H1 (cell line): ENCODE data around the gene GPR31. TPM values are rescaled to one million over a fixed set of nuclear protein-coding genes. Genes with fewer than 3 reads are reported as not detected.

ENCODE experiments used
- CTCF ChIA-PET: fragments of 300-600 bp; sonication (Branson Sonifier 250); formaldehyde crosslinking; loops from one replicate; lab custom pipeline; 2021; ENCODE audit not compliant: partially characterized antibody; lab: Charles Lee
- POLR2A ChIA-PET: fragments of 300-600 bp; sonication (Branson Sonifier 250); formaldehyde crosslinking; loops from one replicate; lab custom pipeline; 2021; ENCODE audit warnings: inconsistent platforms; ENCODE audit not compliant: partially characterized antibody; lab: Charles Lee
- DNase-seq, 2 experiments: peaks; one replicate each; pipeline versions ENCODE4 v3.0.0 to v3.0.0-alpha.2; 2010 to 2022; ENCODE audit warnings: low spot score in 2 of 2, low read depth in 1 of 2, mixed read lengths in 1 of 2
- FAIRE-seq: peaks from 2 replicates; lab custom pipeline; 2011; peaks lifted over from hg19 to GRCh38; lab: Jason Lieb, UNC
- H2AFZ ChIP-seq: 2 replicates; pipeline ENCODE4 v1.8.1; 2012; ENCODE audit warnings: low read length, inconsistent platforms
- H2AK5ac ChIP-seq: 2 replicates; pipeline ENCODE4 v1.6.1; 2013; ENCODE audit warnings: low read depth, low read length
- H2BK120ac ChIP-seq: replicated peaks from 2 replicates; pipeline ENCODE3; 2013; ENCODE audit warnings: low read depth, low read length, inconsistent platforms
- H2BK12ac ChIP-seq: 2 replicates; pipeline ENCODE4 v1.6.1; 2013; ENCODE audit warnings: low read depth, low read length
- H2BK15ac ChIP-seq: 2 replicates; pipeline ENCODE4 v1.6.1; 2013; ENCODE audit warnings: low read length
- H2BK20ac ChIP-seq: 2 replicates; pipeline ENCODE4 v1.6.1; 2013; ENCODE audit warnings: low read length
- H2BK5ac ChIP-seq: 2 replicates; pipeline ENCODE4 v1.6.1; 2013; ENCODE audit warnings: low read depth, low read length
- H3K14ac ChIP-seq: 2 replicates; pipeline ENCODE4 v1.6.1; 2013; ENCODE audit warnings: inconsistent platforms; ENCODE audit not compliant: insufficient read length
- H3K18ac ChIP-seq: 2 replicates; pipeline ENCODE4 v1.6.1; 2013; ENCODE audit warnings: low read length; ENCODE audit errors: extremely low read depth
- H3K23ac ChIP-seq: 2 replicates; pipeline ENCODE4 v1.6.1; 2013; ENCODE audit warnings: inconsistent platforms; ENCODE audit not compliant: insufficient read length
- H3K23me2 ChIP-seq: 2 replicates; pipeline ENCODE4 v1.6.1; 2013; ENCODE audit warnings: low read depth, low read length
- H3K27ac ChIP-seq: 2 replicates; pipeline ENCODE4 v1.6.1; 2011; ENCODE audit warnings: low read depth, low read length, inconsistent platforms
- H3K27me3 ChIP-seq, 4 experiments: replicated peaks in 1 of 4; 1 replicate in 1 of 4; 2 replicates in 3 of 4; pipeline versions ENCODE4 v1.6.1 to v1.8.1; 2011 to 2013; ENCODE audit warnings: low read length in 3 of 4, mild to moderate bottlenecking in 3 of 4, inconsistent platforms in 2 of 4, mixed read lengths in 2 of 4, moderate library complexity in 1 of 4; ENCODE audit not compliant: control insufficient read depth in 3 of 4, insufficient read depth in 3 of 4; ENCODE audit errors: extremely low read depth in 1 of 4
- H3K36me3 ChIP-seq, 4 experiments: 2 replicates each; pipeline versions ENCODE4 v1.6.1 to v1.8.1; 2011 to 2013; ENCODE audit warnings: mild to moderate bottlenecking in 4 of 4, low read length in 3 of 4, moderate library complexity in 2 of 4, control low read depth in 1 of 4, inconsistent platforms in 1 of 4; ENCODE audit not compliant: insufficient read depth in 4 of 4, control insufficient read depth in 2 of 4
- H3K4ac ChIP-seq: replicated peaks from 2 replicates; pipeline ENCODE3; 2013; ENCODE audit warnings: low read length, low read depth, mixed read lengths, inconsistent platforms; ENCODE audit not compliant: insufficient read length
- H3K4me1 ChIP-seq, 4 experiments: replicated peaks in 1 of 4; 1 replicate in 1 of 4; 2 replicates in 3 of 4; pipeline versions ENCODE4 v1.6.1 to v1.8.1; 2011 to 2013; ENCODE audit warnings: low read length in 3 of 4, inconsistent platforms in 2 of 4, mixed read lengths in 1 of 4; ENCODE audit not compliant: insufficient read depth in 4 of 4, control insufficient read depth in 3 of 4
- H3K4me2 ChIP-seq, 2 experiments: 2 replicates each; pipeline versions ENCODE4 v1.6.1 to v1.8.1; 2011 to 2013; ENCODE audit warnings: low read depth in 2 of 2, low read length in 2 of 2, control low read depth in 1 of 2, inconsistent platforms in 1 of 2, mild to moderate bottlenecking in 1 of 2; ENCODE audit not compliant: insufficient read depth in 1 of 2
- H3K4me3 ChIP-seq, 4 experiments: fragments of 200-600, 300-600 bp in 1 of 4; sonication (generic), shearing (Covaris generic), sonication (Bioruptor Twin) in 1 of 4; 2 replicates each; pipeline versions ENCODE4 v1.5.1 to v1.8.1; 2011 to 2016; ENCODE audit warnings: low read length in 4 of 4, low read depth in 3 of 4, control low read depth in 2 of 4, inconsistent platforms in 2 of 4, mild to moderate bottlenecking in 2 of 4, mixed read lengths in 1 of 4, moderate library complexity in 1 of 4; ENCODE audit not compliant: insufficient read depth in 2 of 4; ENCODE audit errors: extremely low read depth in 1 of 4
- H3K56ac ChIP-seq: replicated peaks from 2 replicates; pipeline ENCODE3; 2013; ENCODE audit warnings: low read depth, mild to moderate bottlenecking, mixed read lengths, low read length, inconsistent platforms; ENCODE audit not compliant: insufficient read length
- H3K79me1 ChIP-seq: 2 replicates; pipeline ENCODE4 v1.6.1; 2013; ENCODE audit warnings: low read depth, low read length, control low read depth
- H3K79me2 ChIP-seq, 2 experiments: 2 replicates each; pipeline versions ENCODE4 v1.6.1 to v1.8.1; 2012 to 2013; ENCODE audit warnings: low read length in 2 of 2, mild to moderate bottlenecking in 2 of 2, inconsistent platforms in 1 of 2; ENCODE audit not compliant: insufficient read depth in 2 of 2, control insufficient read depth in 1 of 2
- H3K9ac ChIP-seq, 4 experiments: replicated peaks in 1 of 4; 1 replicate in 1 of 4; 2 replicates in 3 of 4; pipeline versions ENCODE4 v1.6.1 to v1.8.1; 2011 to 2013; ENCODE audit warnings: low read depth in 3 of 4, low read length in 3 of 4, control low read depth in 2 of 4, mild to moderate bottlenecking in 2 of 4, moderate library complexity in 2 of 4, inconsistent platforms in 1 of 4; ENCODE audit errors: extremely low read depth in 1 of 4
- H3K9me3 ChIP-seq, 2 experiments: 2 replicates each; pipeline versions ENCODE4 v1.6.1 to v1.8.1; 2012 to 2013; ENCODE audit warnings: mild to moderate bottlenecking in 2 of 2, moderate library complexity in 2 of 2, control low read depth in 1 of 2, inconsistent platforms in 1 of 2, low read depth in 1 of 2, low read length in 1 of 2, mixed read lengths in 1 of 2; ENCODE audit not compliant: insufficient read depth in 2 of 2
- H4K20me1 ChIP-seq, 2 experiments: replicated peaks in 1 of 2; 2 replicates each; pipeline versions ENCODE3 to v1.8.1; 2011 to 2013; ENCODE audit warnings: inconsistent platforms in 2 of 2, low read length in 2 of 2, mild to moderate bottlenecking in 1 of 2; ENCODE audit not compliant: insufficient read depth in 2 of 2, control insufficient read depth in 1 of 2
- H4K5ac ChIP-seq: 2 replicates; pipeline ENCODE4 v1.6.1; 2013; ENCODE audit warnings: low read length, low read depth, mixed read lengths, inconsistent platforms; ENCODE audit not compliant: insufficient read length
- H4K8ac ChIP-seq: 2 replicates; pipeline ENCODE4 v1.8.0; 2013; ENCODE audit warnings: mild to moderate bottlenecking, moderate library complexity, low read length, inconsistent platforms; ENCODE audit not compliant: insufficient read depth; ENCODE audit errors: extremely low read depth
- H4K91ac ChIP-seq: replicated peaks from 2 replicates; pipeline ENCODE3; 2013; ENCODE audit warnings: low read length, mixed read lengths, inconsistent platforms; ENCODE audit not compliant: insufficient read length
- CEBPB ChIP-seq: IDR thresholded peaks from 2 replicates; pipeline ENCODE4 v1.6.1; 2012; ENCODE audit warnings: low read depth, low read length
- EP300 ChIP-seq, 2 experiments: IDR thresholded peaks; 1 replicate in 1 of 2; 2 replicates in 1 of 2; pipeline ENCODE4 v1.6.1; 2011 to 2012; ENCODE audit warnings: low read depth in 2 of 2, low read length in 2 of 2, mild to moderate bottlenecking in 2 of 2, borderline replicate concordance in 1 of 2, inconsistent platforms in 1 of 2, moderate library complexity in 1 of 2
- HDAC6 ChIP-seq: IDR thresholded peaks from one replicate; pipeline ENCODE4 v1.7.1; 2012; ENCODE audit warnings: low read depth, mild to moderate bottlenecking, inconsistent platforms, low read length, moderate library complexity
- MAFK ChIP-seq: IDR thresholded peaks from 2 replicates; pipeline ENCODE4 v1.6.1; 2012; ENCODE audit warnings: low read depth, mild to moderate bottlenecking, improper control_type of control experiment, low read length
- PHF8 ChIP-seq: fragments of 200-600 bp; sonication (generic); conservative IDR thresholded peaks from 2 replicates; pipeline ENCODE4 v1.7.1; 2012; ENCODE audit warnings: low read depth, mild to moderate bottlenecking, inconsistent platforms, low read length, moderate library complexity
- POU5F1 ChIP-seq: IDR thresholded peaks from 2 replicates; pipeline ENCODE4 v1.6.1; 2011; ENCODE audit warnings: low read depth, mild to moderate bottlenecking, low read length, moderate library complexity
- RFX5 ChIP-seq: IDR thresholded peaks from 2 replicates; pipeline ENCODE4 v1.6.1; 2011; ENCODE audit warnings: low read depth, low read length, improper control_type of control experiment, borderline replicate concordance
- SUZ12 ChIP-seq: fragments of 200-600 bp; sonication (generic); IDR thresholded peaks from 2 replicates; pipeline ENCODE4 v1.6.1; 2012; ENCODE audit warnings: mild to moderate bottlenecking, inconsistent platforms, low read length, moderate library complexity, mixed read lengths
- TAF7 ChIP-seq: optimal IDR thresholded peaks from 2 replicates; pipeline ENCODE3; 2011; ENCODE audit warnings: low read depth, mild to moderate bottlenecking, inconsistent platforms, low read length, moderate library complexity, borderline replicate concordance
- TBP ChIP-seq: IDR thresholded peaks from 2 replicates; pipeline ENCODE4 v1.6.1; 2011; ENCODE audit warnings: low read depth, low read length, improper control_type of control experiment
- TCF12 ChIP-seq: IDR thresholded peaks from 2 replicates; pipeline ENCODE4 v1.6.1; 2011; ENCODE audit warnings: low read depth, mild to moderate bottlenecking, low read length
- YY1 ChIP-seq: IDR thresholded peaks from 2 replicates; pipeline ENCODE4 v1.6.1; 2011; ENCODE audit warnings: low read depth, mild to moderate bottlenecking, low read length
- WGBS, 2 experiments: shearing (Covaris generic) in 1 of 2; methylation state at CpG; one replicate each; pipeline versions ENCODE4 v1.1.6 to v1.1.7; 2013 to 2015; ENCODE audit warnings: low lambda C conversion rate in 2 of 2, mixed read lengths in 2 of 2, inconsistent platforms in 1 of 2, low coverage in 1 of 2, missing lambda C conversion rate in 1 of 2; ENCODE audit not compliant: insufficient replicate concordance in 2 of 2, insufficient coverage in 1 of 2, insufficient read length in 1 of 2; ENCODE audit errors: extremely low coverage in 1 of 2, missing lambda C conversion rate in 1 of 2; 5-methylcytosine and 5-hydroxymethylcytosine counted together
- polyA plus RNA-seq, 7 experiments: library from polyadenylated mRNA; depleted of rRNA in 3 of 7; stranded (reverse) in 5 of 7; unstranded in 2 of 7; fragments of >200 nt in 5 of 7; fragments of 200-250 nt in 2 of 7; gene quantifications; 1 replicate in 5 of 7; 2 replicates in 1 of 7; 4 replicates in 1 of 7; pipeline versions ENCODE4 v1.2.1 to v1.2.3, GENCODE V29; 2011 to 2013; ENCODE audit warnings: missing spikeins in 2 of 7, mixed read lengths in 2 of 7
- total RNA-seq: library from RNA; stranded (reverse); fragmentation: NEBNext Ultra II Directional; extraction: Animal tissue kit (Norgen Biotek cat#: 25700); gene quantifications from 2 replicates; pipeline ENCODE4 v1.2.1, GENCODE V29; 2021

Gene GPR31
- total and polyA plus RNA-seq, 2 of the 8 experiments (the other 6 are each of a cell fraction or from before 2014, with no cell fraction given), result not detected

GRCh38 chr6:167137081-167137480 lies 20.7 kb downstream of the GPR31 start:
- CTCF ChIA-PET, result interaction anchor here (2.0 to 7.2 kb wide), 4 partner anchors 7 to 363 kb away, joined by 5 to 72 read pairs (median 12); no protein-coding TSS in a partner anchor
- H3K36me3 ChIP-seq, result no peaks in the 10 kb centered on the region

More at GRCh38 chr6:167137081-167137480, 20.7 kb downstream of the GPR31 start:
- Histone ChIP-seq H3K9ac (no peak overlapping the region), H3K14ac (no peak overlapping the region), H3K23me2 (no peaks in the 10 kb centered on the region; the same call in 1 of the 2 replicates), H2BK120ac (no peak overlapping the region), H3K4me3 (no peak overlapping the region), H3K9me3 (no peaks in the 10 kb centered on the region), H4K20me1 (no peaks in the 10 kb centered on the region), H3K27me3 (no peaks in the 10 kb centered on the region), H4K8ac (no peak overlapping the region), H2BK20ac (no peak overlapping the region), H4K91ac (no peak overlapping the region), H4K5ac (no peak overlapping the region), H3K18ac (no peak overlapping the region), H2AK5ac (no peak overlapping the region), H3K4me1 (peaks cover 0 to 12% (median 8%) of the 10 kb centered on the region in 4 experiments; a peak in 5 of 7 replicates), H2BK15ac (no peak overlapping the region), H3K4ac (no peak overlapping the region), H3K56ac (no peak overlapping the region), H3K79me2 (no peaks in the 10 kb centered on the region), H2AFZ (no peak overlapping the region), H3K4me2 (no peak overlapping the region), H3K27ac (no peak overlapping the region), H3K79me1 (no peaks in the 10 kb centered on the region), H2BK5ac (no peak overlapping the region), H3K23ac (no peak overlapping the region), H2BK12ac (no peak overlapping the region)
- 91% methylated on average over 10 of the region's 10 CpGs; no CpG with 5 or more reads in 1 of the 2 experiments for WGBS, 2 experiments
- POLR2A ChIA-PET, result no interaction called here
- FAIRE-seq (no peak), DNase-seq (no peak)
- TF ChIP-seq SUZ12 (no peak), MAFK (no peak), CEBPB (no peak), HDAC6 (no peak), TAF7 (no peak), TCF12 (no peak), TBP (no peak), PHF8 (no peak), POU5F1 (no peak), EP300 (IDR thresholded peaks at IDR 0.05; ENCODE audit: borderline replicate concordance in 1 of 2, low read depth in 2 of 2, low read length in 2 of 2) (no peak), RFX5 (no peak), YY1 (no peak)
